Inflammatory macrophage (primary cell): Measurements from ENCODE around the gene NCKAP1.
"Not testable (repeated sequence)": the region's sequence is repeated elsewhere in the genome, so short reads cannot be mapped to it uniquely, and the experiment has no call there.

Experiments used
- DNase-seq, 2 donors: peaks; one replicate each; pipeline ENCODE4 v3.0.0-alpha.2; 2020 to 2022

NCKAP1 gene

DNA sequence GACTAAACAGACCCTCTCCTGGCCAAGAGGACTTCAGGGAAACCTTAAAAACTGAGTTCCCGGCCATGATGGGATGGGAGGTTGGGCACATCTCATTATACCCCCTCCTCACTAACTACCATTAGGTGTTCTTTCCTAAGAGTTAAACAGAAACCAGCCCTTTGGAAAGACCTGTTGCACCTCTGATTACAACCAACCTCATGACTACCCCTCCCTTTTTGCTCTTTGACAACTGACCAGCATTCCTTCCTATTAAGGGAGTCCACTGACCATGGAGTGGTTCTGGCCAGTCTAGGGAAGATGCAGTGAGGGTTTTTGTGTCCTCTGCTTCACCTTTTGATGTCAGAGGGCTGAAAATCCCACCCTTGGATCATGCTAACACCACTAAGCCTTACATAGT is 127.3 kb downstream of the NCKAP1 start:
- DNase-seq: no peak

DNA sequence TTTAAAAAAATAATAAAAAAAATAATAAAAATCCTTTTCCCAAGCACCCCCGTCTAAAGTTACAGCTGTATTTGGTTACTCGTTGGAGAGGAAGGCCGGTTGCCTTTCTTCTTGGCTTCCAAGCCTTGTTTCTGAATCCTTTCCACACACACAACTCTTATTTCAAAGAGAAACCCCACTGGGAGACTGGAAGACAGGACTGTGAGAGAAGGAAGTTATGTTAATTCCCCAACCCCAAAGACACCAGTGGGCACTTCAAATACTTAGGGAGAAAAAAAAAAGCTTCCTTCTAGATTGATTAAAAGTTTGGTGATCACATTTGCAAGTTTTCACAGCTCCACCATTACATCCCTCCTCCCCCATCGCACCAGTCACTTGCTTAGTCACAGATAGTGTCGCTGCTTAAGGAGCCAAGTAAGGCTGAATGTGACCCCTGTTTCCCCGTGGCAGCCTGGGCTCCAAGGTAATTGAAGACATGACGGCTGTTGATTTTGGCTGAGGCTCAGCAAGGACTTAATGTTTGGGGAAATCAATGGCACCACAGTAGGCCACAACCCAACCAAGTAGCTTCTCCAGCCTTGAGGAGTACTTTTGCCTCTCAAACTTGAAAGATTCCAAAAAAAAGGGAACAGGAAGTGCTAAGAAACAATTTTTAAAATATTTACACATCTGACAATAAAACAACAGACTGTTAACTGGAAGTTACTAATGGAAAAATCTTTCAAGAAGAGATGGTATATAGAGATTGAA is 131.0 kb downstream of the NCKAP1 start:
- no peak for DNase-seq

DNA sequence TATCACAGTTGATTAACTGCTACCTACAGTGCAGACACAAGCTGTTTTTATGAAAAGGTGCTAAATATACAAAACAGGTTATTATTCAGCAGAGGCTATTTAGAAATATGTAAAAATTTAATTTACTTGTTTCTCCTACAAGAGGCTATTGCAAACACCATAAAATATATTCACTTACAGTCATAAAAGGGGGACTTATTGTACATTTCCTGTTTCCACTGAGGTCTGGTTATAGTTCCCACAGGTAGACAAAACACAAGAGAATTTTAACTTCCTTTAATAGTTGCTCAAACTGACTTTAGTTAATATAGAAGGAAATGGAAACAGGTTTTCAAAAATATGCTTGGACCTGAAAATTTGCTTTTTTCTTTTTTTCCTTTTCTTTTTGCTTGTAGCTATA is 131.8 kb downstream of the NCKAP1 start:
- DNase-seq: no peak

DNA sequence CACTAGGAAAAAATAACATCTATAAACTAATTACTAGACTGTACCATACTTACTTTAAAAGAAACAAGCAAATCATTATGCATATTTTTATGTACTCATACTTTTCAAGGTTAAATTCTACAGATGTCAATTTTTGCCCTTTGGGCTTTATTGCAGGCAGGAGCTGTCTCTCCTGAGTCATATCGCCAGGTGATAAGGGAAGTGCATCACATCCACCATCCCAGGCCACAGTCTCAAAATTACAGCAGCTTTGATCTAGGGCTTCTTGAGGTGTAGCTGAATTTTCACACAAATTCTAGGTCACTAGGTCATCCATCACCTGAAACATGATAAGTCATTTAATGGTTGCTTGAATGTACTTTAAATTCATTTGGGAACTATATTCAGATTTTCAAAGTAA is 133.4 kb downstream of the NCKAP1 start:
- DNase-seq: no peak

DNA sequence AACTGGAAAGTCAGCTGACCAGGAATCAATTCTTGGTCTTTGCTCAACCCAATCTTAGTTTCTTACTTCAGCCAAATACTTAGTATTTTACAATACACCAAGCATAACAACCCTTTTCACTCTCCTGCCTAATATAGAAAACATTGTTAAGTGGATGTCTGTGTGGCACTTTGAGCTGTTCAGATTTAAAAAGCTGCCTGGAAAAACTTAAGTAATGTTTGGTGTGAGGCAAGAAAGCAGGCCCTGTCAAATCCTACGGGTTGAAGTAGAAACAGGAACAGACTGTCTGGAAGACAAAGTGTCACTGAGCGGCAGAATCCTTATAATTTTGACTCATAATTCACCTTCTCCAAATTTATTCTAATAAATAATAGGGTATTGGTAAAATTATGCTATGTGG is 134.7 kb downstream of the NCKAP1 start:
- DNase-seq: no peak

DNA sequence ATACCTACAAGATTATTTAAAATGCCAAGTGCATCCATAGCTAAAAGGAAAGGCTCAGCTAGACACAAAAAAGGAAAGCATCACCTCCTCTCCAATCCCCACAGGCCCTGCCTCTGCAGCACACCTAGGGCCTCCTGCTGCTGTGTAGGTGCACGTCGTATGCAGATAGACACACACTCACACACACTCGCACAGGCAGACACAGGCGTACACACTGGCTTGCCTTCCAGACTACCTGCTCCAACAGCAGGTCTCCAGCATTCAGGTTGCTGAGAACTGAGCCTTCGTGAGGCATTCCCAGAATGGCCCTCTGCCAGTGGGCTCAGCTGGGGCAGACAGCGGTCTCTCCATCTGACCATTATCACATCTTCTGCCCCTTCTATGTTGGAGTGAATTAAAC is 136.5 kb downstream of the NCKAP1 start:
- no peak for DNase-seq

DNA sequence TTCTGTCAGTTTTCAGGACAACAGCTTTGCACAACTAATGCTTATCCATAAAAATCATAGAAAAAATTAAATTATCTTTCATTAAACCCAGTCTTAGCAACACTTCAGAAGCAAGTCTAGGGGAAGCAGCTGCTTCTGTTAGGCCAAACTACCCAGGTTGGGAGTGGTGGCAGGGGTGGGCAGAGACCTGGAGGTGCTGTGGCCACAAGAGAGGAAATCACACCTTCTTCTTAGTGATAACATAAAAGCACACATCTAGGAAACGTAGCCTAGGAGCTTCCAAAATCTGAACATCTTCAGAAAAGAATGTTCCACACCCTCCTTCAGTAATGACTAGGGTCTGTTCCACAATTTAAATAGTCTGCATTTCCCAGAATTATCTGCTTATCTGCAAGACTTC is 139.5 kb downstream of the NCKAP1 start:
- no peak for DNase-seq

DNA sequence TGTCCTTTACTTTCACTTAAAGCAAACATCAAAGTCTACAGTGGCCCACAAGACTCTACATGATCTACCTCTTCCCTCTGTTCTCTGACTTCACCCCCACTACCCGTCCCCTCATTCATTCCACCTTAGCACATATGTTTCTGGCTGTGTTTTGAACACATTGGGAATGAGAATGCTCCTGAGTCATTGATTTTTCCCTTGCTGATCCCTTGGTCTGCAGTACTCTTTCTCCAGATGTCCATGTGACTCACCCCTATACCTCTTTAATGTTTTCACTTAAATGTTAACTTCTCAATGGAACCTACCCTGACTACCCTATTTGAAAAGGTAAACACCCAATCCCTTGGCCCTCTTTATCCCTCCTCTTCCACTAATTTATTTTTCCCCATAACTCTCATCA is 141.1 kb downstream of the NCKAP1 start:
- DNase-seq: no peak

DNA sequence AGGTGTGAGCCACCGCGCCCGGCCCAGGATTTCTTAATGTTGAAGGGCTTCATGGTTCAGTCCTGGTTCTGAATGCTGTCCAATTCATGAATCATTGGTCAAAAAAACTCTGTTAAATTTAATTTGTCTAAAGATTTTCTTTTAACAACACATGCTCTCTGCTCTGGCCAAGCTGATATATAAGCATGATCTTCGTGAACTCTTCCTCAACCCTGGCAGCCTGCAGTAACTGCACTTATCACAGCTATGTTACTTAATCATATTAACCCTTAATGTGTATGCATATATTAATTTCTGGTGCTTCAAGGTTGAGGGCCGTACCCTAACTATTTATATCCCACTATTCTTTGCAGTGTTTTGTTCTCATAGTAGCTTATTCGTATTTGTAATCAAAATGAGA is 142.5 kb downstream of the NCKAP1 start:
- DNase-seq: no peak

DNA sequence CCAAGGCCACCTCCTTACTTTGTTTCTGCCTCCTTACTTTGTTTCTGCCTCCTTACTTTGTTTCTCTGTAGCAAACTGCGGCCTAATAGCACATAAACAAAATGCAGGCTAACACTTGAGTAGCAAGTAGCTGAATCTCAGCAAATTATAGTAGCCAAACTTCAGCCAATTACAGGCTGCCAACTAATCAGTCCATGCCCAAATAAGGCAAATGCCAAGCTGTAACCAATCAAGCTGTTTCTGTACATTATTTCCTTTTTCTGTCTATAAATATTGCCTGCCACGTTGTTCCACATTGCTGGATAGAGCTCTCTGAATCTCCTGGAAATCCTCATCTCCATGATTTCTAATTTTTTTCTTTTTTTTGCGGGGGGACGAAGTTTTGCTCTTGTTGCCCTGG is 143.1 kb downstream of the NCKAP1 start:
- DNase-seq: no peak

DNA sequence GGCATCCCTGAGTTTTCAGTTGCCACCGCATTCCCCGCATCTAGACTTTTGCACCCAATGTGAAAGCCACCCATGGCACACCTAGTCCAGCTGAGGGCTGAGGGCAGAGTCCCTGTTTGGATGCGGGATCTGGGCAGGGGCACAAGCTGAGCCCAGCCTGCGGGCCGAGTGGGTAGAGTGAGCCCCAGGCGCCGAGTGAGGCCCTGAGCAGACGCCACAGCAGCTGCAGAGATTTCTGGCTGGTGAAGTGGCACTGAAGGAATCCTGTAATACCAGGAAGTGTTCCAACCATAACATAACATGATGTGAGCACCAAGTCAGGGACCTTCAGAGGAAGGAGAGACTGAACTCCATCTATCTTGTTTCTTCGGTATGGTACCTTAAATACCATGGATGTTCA is 144.1 kb downstream of the NCKAP1 start:
- no peak for DNase-seq

DNA sequence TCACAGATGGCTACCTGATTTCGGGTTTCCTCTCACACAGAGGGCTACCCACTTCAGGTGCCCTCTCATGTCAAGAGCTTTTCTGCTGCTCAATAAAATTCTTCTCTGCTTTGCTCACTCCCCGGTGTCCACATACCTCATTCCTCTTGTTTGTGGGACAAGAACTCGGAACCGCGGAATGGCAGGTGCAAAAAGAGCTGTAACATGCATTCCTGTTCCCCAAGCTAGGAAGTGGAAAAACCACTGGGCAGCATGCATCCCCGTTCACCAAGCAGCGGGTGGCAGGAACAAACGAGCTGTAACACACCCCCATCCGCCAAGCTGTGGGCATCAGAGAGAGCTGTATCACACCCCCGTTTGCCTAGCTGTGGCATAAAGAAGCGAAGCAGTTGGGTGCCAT is 144.6 kb downstream of the NCKAP1 start:
- no peak for DNase-seq

DNA sequence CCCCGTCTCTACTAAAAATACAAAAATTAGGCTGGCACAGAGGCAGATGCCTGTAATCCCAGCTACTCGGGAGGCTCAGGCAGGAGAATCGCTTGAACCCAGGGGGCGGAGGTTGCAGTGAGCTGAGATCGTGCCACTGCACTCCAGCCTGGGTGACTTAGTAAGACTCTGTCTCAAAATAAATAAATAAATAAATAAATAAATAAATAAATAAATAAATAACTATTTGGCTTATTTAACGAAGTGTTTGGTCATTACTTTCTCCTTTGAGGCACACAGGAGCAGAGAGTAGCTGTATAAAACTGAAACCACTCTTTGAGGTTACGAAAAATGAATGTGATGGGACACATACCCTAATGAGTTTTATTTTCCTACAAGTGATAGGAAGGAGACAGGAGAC is 145.2 kb downstream of the NCKAP1 start:
- not testable (repeated sequence) for DNase-seq

DNA sequence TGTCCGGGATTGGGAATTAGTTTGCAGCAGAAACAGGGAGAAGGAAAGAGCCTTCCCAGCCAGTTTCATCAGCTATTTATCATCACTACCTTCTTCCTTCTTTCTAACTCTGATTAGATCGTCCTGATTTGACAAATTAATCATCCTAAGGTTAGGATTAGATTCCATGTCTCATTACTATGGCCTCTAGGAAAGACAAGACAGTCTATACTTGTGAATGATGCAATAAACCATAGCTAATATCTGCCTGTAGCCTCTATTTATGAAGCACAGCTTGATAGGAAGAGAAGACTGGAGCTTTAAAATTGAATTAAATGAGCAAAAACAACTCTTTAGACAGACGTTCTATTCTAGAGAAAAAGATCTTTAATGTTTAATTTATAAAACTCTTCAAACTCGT is 146.6 kb downstream of the NCKAP1 start:
- DNase-seq: no peak

DNA sequence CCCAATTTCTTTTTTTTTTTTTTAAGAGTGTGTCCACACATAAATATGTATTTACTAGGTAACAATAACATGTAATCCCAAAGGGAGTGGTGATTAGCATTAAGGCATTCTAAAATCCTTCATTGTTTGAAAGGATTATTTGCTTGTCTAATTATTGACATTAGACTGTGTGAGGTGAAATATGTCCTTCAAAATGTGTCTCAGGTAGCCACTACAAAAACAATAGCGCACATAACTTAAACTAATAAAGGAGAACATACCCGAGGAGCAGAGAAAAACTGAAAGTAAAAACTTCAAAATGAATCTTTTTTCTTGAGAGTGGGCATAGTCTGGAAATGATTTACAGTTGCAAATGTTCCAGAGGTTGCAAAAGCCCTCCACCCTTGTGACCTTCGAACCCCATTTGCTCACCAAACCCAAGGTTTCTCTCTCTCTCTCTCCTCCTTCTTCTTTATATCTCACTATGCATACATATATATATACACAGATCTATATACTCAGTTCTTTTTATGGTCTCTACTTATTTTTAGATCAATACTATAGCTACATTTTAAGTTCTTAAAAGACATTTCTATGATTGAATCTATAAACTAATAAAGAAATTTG is 147.4 kb downstream of the NCKAP1 start:
- DNase-seq: no peak

DNA sequence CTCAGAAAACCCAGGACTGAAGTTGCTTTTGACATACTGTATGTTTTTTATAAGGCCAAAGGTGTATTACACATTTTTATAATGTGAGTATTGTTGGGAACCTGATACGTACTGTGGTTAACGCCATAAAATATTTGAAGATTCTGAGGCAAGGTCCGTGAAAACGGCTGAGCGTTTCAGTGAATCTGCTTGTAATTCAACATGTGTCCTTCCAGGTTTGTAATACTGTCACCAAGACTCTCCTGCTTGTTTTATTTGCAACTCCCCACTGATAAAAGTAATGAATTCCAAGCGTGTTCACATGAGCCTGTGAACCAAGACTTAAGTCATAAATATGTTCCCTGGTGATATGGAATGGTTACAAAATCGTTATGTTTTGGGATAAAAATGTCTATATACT is 148.0 kb downstream of the NCKAP1 start:
- DNase-seq: no peak

DNA sequence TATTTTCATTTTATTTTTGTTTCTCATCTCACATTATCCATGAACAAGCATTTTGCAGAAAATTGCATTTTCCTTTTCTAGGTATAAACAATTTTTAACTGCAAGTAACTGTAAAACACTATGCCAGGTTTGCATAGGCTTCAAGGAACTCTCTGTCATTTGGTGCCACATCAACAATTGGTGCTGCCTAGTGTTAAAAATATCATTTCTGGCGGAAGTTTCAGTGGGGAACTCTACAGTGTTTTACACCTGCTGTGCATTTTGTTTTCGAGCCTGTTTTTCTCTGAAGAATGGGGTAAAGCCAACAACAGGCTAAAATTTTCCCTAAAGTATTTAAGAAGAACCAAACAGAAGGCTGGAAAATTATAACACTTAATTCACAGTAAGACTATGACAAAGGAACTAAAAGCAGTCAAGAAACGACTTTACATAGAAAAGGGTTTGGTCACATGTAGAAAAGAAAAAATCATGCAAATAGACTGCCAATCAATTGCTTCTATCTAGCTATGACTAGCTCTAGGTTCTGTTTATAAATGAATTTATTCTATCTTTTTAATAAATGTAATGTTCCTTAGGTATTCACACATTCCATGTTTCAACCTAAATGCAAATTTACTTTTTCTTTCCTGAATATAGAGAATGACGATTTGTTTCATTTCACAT is 150.4 kb downstream of the NCKAP1 start:
- no peak for DNase-seq

DNA sequence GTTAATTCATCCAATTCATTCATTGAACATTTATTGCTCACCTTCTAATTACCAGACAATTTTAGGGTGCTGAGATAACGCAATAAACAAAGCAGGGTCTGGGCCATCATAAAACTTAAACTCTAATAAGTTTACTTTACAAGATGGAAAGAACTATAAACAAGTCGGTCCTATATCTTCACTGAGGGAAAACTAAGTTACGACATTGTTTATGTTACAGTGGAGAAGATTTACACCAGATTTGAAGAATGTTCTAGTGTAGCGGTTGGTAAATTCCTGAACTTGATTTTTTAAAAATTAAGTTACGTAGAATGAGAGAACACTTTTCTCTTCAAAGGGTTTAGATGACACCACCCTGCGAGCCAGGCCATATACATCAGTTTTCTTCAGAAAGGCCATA is 151.2 kb downstream of the NCKAP1 start:
- no peak for DNase-seq

DNA sequence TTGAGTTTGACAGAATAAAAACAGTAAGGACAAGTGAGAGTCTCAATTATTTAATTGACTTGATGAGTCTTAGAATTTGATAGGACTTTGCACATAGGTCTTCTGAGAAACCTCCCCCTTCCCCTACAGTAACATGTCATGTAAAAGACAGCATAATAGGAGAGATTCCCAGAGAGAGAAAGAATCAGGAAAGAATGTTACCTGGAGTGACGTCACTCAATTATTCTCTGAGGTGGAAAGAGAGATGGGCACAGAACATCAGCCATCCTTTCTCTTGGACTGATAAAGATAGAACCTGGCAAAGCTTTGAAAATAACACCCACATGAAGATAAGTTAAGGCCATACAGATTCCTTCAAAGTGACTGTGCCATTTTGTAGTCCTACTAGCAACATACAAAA is 152.5 kb downstream of the NCKAP1 start:
- DNase-seq: no peak

DNA sequence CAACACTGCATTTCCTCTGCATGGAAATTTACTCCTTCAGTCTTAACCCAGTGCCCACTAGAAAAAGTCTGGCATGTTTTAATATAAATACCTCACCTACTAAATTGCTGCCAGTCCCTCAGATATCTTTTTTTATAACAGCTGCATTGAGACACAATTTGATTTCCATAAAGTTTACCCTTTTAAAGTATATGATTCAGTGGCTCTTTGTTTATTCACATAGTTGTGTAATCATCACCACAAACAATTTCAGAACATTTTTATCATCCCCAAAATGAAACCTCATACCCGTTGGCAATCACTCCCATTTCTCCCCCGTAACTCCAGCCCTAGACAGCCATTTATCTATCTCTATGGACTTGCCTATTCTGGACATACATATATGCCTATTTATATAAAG is 154.8 kb downstream of the NCKAP1 start:
- DNase-seq: no peak

DNA sequence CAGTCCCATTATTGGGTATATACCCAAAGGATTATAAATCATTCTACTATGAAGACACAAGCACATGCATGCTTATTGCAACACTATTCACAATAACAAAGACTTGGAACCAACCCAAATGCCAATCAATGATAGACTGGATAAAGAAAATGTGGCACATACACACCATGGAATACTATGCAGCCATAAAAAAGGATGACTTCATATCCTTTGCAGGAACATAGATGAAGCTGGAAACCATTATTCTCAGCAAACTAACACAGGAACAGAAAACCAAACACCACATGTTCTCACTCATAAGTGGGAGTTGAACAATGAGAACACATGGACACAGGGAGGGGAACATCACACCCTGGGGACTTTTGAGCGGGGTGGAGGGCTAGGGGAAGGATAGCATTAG is 158.2 kb downstream of the NCKAP1 start:
- not testable (repeated sequence) for DNase-seq

DNA sequence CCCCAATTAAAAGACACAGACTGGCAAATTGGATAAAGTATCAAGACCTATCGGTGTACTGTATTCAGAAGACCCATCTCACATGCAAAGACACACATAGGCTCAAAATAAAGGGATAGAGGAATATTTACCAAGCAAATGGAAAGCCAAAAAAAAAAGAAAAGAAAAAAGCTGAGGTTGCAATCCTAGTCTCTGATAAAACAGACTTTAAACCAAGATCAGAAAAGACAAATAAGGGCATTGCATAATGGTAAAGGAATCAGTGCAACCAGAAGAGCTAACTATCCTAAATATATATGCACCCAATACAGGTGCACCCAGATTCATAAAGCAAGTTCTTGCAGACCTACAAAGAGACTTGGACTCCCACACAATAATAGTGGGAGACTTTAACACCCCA is 161.6 kb downstream of the NCKAP1 start:
- DNase-seq: not testable (repeated sequence)

DNA sequence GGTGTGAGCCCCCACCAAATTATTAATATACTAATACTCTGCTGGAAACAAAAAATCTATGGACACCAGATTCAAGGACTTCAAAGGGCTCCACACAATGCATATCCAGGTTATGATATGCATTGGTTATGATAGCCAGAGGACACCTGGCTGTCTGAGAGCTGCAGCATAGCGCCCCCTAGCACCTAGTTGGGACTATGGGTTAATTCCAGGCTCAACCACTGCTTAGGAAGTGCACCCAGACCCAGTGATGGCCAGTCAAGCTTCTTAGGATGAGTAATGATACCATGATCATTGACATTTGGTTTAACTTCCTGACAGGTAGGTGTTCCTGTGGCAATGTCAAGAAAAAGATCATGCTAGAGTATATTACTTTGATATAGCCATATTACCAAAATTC is 168.0 kb downstream of the NCKAP1 start:
- no peak for DNase-seq

DNA sequence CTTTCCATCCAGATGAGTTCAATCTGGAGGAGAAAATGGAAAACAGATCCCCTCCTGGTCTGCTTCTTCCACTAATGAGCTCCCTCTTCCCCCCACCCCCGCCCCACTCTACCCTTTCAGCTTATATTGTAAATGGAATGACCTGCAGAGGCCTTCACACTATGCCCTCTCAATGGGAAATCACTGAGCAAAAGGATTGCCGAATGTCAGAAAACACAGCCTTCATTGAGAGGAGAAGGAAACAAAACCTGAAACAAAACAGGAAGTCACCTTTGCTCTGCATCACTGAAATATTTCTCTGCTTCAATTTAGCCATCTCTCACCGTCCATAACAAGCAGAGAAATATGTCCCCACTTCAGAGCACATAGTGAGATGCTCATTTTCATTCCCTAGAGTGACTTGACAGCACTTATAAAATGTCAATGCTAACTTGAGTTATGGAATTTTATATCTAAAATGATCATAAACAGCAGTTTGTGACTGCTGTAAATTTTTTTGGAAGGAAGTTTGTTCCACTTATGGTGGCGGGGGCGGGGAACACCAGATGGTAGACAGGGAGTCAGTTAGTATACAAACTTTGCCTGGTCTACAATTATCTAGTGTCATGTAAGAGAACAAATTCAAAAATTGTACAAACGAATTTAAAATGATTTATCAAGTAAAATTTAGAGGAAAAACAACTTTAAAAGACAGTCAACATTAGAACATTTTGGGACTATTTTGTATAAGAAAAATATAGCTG is 170.0 kb downstream of the NCKAP1 start:
- no peak for DNase-seq
